ENCODE data around the gene DEF6.

DEF6 gene

GRCh38 chr6:35343092-35343834 is 45.6 kb downstream of the DEF6 start:
- no peak for DNase-seq (ENCODE audit: low spot score)

GRCh38 chr6:35343835-35344550 is 46.4 kb downstream of the DEF6 start:
- peak; percentile 56 for DNase-seq (ENCODE audit: low spot score)

- DNase-seq (ENCODE audit: low spot score), result no peak
Measured at GRCh38 chr6:35351422-35351821, 53.8 kb downstream of the DEF6 start.

GRCh38 chr6:35352735-35353134 is 55.1 kb downstream of the DEF6 start:
- DNase-seq (ENCODE audit: low spot score), result no peak

- no peak for DNase-seq (ENCODE audit: low spot score)
Measured at GRCh38 chr6:35354361-35355135, 56.9 kb downstream of the DEF6 start.

- DNase-seq (ENCODE audit: low spot score), result no peak
Measured at GRCh38 chr6:35356391-35356790, 58.8 kb downstream of the DEF6 start.

GRCh38 chr6:35357677-35358076 is 60.1 kb downstream of the DEF6 start:
- no peak for DNase-seq (ENCODE audit: low spot score)

GRCh38 chr6:35358086-35358485 is 60.5 kb downstream of the DEF6 start:
- DNase-seq (ENCODE audit: low spot score), result no peak

GRCh38 chr6:35359346-35359743 is 61.7 kb downstream of the DEF6 start:
- no peak for DNase-seq (ENCODE audit: low spot score)

GRCh38 chr6:35359744-35360348 is 62.2 kb downstream of the DEF6 start:
- DNase-seq (ENCODE audit: low spot score), result no peak

GRCh38 chr6:35360349-35361138 is 62.9 kb downstream of the DEF6 start:
- no peak for DNase-seq (ENCODE audit: low spot score)

GRCh38 chr6:35362200-35362599 is 64.6 kb downstream of the DEF6 start:
- no peak for DNase-seq (ENCODE audit: low spot score)

GRCh38 chr6:35363293-35363750 is 65.7 kb downstream of the DEF6 start:
- DNase-seq (ENCODE audit: low spot score), result peak; percentile 98

GRCh38 chr6:35365594-35366203 is 68.1 kb downstream of the DEF6 start:
- DNase-seq (ENCODE audit: low spot score), result no peak

- no peak for DNase-seq (ENCODE audit: low spot score)
Measured at GRCh38 chr6:35366204-35366596, 68.6 kb downstream of the DEF6 start.

GRCh38 chr6:35367646-35368037 is 70.0 kb downstream of the DEF6 start:
- no peak for DNase-seq (ENCODE audit: low spot score)

- DNase-seq (ENCODE audit: low spot score), result no peak
Measured at GRCh38 chr6:35368038-35368887, 70.6 kb downstream of the DEF6 start.

GRCh38 chr6:35370124-35370741 is 72.6 kb downstream of the DEF6 start:
- no peak for DNase-seq (ENCODE audit: low spot score)

GRCh38 chr6:35370785-35371493 is 73.3 kb downstream of the DEF6 start:
- DNase-seq (ENCODE audit: low spot score), result no peak

Measured in SK-N-DZ (cell line).